HG03196 (cell line): Measurements from ENCODE around the gene NKX1-1.
"Not testable (repeated sequence)": the region's sequence is repeated elsewhere in the genome, so short reads cannot be mapped to it uniquely, and the experiment has no call there.

Experiments
- ATAC-seq: cut with Tn5 transposase; IDR thresholded peaks from one replicate; pipeline ENCODE4 v1.9.1; 2021; ENCODE audit not compliant: unreplicated experiment

Gene NKX1-1

DNA sequence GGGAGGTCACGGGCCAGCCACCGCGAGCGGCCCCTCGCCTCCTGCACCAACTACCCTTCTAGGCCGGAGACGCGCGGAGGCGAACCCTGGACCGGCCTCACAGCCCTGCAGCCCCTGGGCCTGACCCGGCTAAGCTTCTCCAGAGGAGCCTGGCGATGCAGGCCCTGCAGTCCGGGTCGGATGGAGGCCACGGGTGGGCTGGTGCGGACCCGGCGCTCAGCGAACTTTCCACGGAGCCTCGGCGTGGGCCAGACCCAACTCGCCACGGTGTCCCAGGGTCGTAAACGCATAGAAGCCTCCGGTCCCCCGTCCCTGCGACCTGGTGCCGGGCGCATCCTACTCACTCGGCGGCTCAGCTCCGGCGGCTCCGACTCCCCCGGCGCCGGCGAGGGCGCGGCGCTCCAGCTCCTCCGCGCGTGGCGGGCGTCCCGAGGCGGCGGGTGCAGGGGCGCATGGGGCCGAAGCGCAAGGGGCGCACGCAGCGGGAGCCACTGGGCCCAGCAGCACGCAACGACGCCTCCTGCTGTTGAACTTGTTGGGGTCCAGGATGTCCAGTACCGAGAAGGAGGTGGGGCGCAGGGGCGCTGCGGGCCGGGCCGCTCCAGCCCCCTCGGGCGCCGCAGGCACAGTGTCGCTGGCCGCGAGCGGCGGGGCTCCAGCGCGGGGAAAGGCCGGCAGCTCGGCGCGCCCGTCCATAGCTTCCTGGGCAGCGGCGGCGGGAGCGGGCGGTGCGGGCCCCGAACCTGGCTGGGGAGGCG lies 427 bp downstream of the NKX1-1 start:
- ATAC-seq, result no peak

- no peak for ATAC-seq
Measured at GRCh38 chr4:1405254-1405635, 997 bp downstream of the NKX1-1 start.

GRCh38 chr4:1404573-1405253 lies 1.5 kb downstream of the NKX1-1 start:
- no peak for ATAC-seq

GRCh38 chr4:1403591-1404572 lies 2.4 kb downstream of the NKX1-1 start:
- no peak for ATAC-seq

DNA sequence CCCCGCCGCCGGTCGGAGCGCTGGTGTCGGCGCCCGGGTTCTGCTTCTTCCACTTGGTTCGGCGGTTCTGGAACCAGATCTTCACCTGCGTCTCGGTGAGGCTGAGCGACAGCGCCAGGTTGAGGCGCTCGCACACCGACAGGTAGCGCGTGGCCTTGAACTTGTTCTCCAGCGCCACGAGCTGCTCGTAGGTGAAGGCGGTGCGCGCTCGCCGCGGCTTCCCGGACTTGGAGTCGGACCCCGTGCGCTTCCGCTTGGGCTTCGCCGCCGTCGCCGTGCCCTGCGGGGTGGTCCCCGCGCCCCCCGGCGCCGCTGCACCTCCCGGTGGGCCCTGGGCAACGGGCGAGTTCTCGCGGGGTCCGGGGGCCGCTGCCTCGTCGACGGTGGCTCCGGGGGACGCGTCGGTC lies 3.1 kb downstream of the NKX1-1 start:
- ATAC-seq, result no peak

DNA sequence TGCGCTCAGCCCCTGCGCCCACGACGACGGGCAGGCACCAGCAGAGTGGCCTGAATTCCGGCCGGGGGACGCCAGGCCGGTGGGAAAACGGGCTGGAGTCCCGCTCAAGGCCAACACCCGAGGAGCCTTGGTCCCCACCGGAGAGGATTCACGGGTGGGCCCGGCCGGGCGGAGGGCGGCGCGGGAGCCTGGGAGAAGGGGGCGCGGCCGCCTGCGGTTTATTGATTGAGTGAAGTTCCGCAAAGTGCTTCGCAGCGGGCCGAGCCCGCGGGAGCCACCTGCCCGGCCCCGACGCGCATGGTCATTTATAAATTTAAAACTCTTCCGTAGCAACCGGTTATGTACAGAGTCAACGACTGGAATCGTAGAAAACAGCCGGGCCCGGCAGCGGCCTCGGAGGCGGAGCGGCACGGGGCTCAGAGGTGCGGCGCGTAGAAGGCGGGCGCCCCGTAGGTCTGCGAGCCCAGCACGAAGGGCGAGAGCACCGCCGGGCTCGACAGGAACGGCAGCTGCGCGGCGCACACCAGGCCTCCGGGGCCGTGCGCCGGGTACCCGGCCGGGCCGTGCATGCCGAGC lies 3.6 kb downstream of the NKX1-1 start:
- ATAC-seq, result no peak

DNA sequence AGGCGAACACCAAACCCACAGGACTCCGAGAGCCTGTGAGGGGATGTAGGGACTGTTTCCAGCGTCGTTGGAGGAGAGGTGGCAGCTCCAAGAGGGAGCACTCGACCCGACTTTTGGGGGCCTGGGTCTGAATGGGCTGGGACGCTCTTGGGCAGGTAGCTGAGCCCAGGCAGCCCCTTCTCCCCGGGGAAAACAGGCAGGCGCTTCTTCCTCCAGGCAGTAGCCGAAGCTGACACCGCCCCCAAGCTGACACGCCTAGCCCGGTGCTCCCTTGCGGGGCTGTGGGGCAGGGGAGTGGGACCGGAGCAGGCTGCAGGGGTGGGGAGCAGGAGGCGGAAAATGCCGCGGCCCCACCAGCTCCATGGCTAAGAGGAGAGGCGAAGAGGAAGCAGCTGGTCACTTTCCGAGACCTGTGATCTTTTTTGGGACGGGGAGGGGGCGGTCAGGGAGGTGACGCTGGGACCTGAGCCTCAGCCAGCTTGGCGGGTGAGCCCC lies 4.2 kb downstream of the NKX1-1 start:
- ATAC-seq, result no peak

- ATAC-seq, result no peak
Measured at GRCh38 chr4:1401409-1402020, 4.7 kb downstream of the NKX1-1 start.

GRCh38 chr4:1400831-1401408 lies 5.3 kb downstream of the NKX1-1 start:
- ATAC-seq, result no peak

DNA sequence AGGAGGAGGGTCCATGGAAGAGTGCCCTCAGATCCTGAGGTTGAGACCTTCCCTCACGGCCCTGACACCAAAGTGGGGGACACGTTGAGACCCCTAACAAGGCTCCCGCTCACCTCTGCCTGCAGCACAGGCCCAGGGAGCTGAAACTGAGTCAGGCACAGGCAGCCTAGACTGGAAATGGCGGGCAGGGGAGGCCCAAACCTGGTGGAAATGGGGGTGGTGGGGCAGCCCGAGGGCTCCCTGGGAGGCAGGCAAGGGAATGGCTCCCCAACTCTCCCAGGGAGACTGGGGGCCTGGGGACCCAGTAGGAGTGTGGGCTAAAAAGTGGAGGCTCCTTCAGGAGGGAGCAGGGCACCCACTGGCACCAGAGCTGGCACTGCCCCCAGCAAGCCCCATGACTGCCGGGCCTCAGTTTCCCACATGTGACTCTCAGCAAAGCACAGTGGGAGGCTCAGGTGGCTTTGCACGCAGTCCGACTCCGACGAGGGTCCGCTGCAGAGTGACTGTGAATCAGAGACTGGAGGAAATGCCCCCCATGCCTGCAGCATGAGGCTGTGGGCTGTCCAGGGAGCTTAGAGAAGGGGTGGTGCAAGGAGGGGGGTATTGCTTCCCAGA lies 5.9 kb downstream of the NKX1-1 start:
- no peak for ATAC-seq

- no peak for ATAC-seq
Measured at GRCh38 chr4:1399508-1400190, 6.6 kb downstream of the NKX1-1 start.

DNA sequence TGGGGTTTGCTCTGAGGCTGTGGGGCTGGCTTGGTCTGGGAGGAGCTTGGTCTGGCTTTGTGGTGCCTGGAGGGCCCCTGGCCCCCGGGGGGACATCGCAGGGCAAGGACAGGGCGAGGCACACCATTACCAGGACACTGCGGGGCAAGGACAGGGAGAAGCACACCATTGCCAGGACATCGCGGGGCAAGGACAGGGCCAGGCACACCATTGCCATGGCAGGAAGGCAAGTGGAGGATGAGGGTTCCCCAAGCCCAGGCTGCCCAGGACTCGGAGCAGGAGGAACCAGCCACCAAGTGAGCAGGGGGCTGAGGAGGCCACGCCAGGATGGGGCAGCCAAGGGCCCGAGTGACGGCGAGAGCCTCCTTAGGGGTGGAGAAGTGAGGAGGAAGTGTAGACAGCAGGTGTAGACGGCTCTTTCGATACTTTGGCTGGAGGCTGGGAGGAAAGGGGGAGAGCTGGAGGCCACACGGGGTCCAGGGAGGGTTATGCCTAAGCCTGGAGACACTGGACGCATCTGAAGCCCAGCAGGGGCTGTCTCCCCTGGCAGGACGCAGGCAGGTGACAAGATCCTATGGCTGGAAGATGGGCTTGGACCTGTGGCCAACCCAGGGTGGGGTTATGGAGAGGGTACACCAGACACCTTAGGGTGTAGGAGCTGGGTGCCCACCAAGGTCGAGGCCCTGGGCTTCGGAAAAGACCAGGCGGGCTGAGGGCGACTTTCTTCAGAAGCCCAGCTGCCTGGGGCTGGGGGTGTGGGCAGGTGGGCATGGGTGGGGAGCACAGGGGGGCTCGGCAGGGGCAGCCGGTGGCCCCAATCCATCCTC lies 7.3 kb downstream of the NKX1-1 start:
- no peak for ATAC-seq

DNA sequence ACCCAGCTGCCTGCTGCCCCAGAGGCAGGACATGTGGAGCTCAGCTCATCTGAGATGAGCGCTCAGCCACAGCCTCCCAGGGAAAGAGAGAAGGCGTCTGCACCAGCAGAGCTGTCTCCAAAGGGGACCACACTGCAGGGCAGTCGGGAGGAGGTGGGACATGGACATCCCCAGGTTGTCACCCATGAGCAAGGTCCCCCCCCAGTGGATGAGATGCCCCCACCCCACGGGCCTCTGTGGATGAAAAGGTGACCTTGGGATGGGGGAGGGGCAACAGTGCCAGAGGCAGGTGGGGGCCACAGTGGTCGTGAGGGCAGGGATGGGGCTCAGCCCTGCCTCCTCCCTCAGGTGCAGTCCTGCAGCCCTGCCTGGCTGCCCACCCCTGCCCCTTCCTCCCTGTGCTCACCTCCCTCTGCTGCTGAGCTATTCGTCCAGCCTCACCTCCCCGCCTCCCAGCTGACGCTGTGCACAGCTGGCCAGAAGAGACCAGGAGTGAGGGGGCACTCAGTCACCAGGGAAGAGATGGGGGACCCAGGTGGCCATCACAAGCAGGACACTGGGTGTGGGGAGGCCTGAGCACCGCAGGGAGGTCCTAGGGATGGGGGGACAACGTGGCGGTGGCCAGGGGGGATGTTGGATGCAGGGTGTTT lies 9.3 kb downstream of the NKX1-1 start:
- no peak for ATAC-seq

DNA sequence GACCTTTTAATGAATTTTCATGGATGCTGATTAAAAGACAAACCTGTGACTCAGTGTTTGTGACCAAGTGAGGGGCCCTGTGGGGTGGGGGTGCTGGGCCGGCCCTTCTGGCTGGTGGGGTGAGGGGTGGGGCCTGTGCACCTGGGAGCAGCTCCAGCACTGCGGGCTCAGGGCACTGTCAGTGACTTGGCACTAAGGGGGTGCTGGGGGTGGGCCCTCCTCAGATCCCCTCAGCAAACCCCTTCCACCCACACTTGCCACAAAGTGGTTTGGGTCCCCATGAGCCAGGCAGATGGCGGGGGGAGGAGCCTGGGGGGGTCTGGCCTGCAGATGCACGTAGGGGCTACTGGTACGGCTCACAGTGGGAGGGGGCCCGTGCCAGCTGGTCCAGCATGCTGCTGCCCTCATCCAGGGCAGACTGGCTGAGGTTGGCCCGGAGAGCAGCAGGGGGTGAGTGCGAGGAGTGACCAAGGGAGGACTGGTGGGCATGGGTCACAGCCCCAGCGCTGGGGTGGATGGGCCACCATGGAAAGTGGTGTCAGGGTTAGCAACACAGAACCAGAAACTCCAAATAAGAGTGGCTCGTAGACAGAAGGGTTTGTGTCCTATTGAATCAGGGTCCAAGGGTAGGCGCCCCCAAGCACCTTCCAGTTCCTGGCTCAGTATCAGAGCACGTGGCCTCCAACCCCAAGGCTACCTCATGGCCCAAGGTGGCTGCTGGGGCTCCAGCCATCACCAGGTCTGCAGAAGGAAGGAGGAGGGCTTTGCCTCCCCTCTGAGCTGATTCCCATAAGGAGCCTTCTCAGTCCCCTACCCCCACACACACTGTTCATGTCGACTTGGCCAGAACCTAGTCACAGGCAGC lies 10.1 kb downstream of the NKX1-1 start:
- ATAC-seq, result no peak

- ATAC-seq, result not testable (repeated sequence)
Measured at GRCh38 chr4:1395389-1395820, 10.8 kb downstream of the NKX1-1 start.

- not testable (repeated sequence) for ATAC-seq
Measured at GRCh38 chr4:1394554-1395388, 11.5 kb downstream of the NKX1-1 start.
